Suprapubic skin (tissue), 4 donors: ENCODE results near the gene DIRAS1. TPM values are rescaled to one million over a fixed set of nuclear protein-coding genes. Genes with fewer than 3 reads are reported as not detected.
A peak's percentile ranks its signal among the peaks of the same experiment; 100 is the strongest.

Experiments
- DNase-seq, 2 donors: peaks; one replicate each; pipeline ENCODE4 v3.0.0-alpha.2; 2019; ENCODE audit warnings: low spot score in 2 of 2
- H3K27ac ChIP-seq: fragments of 200-600 bp; sonication (generic); one replicate; pipeline ENCODE4 v1.5.1; 2019
- H3K27me3 ChIP-seq: fragments of 200-600 bp; sonication (generic); one replicate; pipeline ENCODE4 v1.5.1; 2019
- H3K36me3 ChIP-seq: fragments of 200-600 bp; sonication (generic); one replicate; pipeline ENCODE4 v1.5.1; 2019
- H3K4me1 ChIP-seq: fragments of 200-600 bp; sonication (generic); one replicate; pipeline ENCODE4 v1.5.1; 2019
- H3K4me3 ChIP-seq: fragments of 200-600 bp; sonication (generic); one replicate; pipeline ENCODE4 v1.5.1; 2019; ENCODE audit warnings: mild to moderate bottlenecking
- H3K9me3 ChIP-seq: fragments of 200-600 bp; sonication (generic); one replicate; pipeline ENCODE4 v1.5.1; 2019
- EP300 ChIP-seq: sonication (generic); formaldehyde crosslinking; IDR thresholded peaks from one replicate; pipeline ENCODE4 v1.6.1; 2017; ENCODE audit warnings: antibody characterized with exemption
- POLR2A ChIP-seq, 2 donors: fragments of 450-650 bp; IDR thresholded peaks; one replicate each; pipeline ENCODE4 v1.6.1; 2017; ENCODE audit warnings: antibody characterized with exemption in 2 of 2, mild to moderate bottlenecking in 2 of 2, moderate library complexity in 2 of 2
- POLR2AphosphoS5 ChIP-seq, 3 donors: sonication (generic); formaldehyde crosslinking; IDR thresholded peaks; one replicate each; pipeline ENCODE4 v1.6.1; 2017; ENCODE audit warnings: antibody characterized with exemption in 3 of 3
- WGBS: methylation state at CpG from one replicate; pipeline ENCODE4 v1.1.5; 2018; 5-methylcytosine and 5-hydroxymethylcytosine counted together
- total RNA-seq, 4 donors: library from RNA; depleted of rRNA; stranded (reverse); fragments of >200 nt; gene quantifications; one replicate each; pipeline ENCODE4 v1.1.0, GENCODE V29; 2016
- TF ChIP-seq, protein P1 (sequence below), 2 donors: fragments of 200-600 bp in 1 of 2; fragments of 450-650 bp in 1 of 2; sonication (generic) in 1 of 2; IDR thresholded peaks; one replicate each; pipeline ENCODE4 v1.5.1; 2016 to 2019; ENCODE audit warnings: antibody characterized with exemption in 2 of 2, mild to moderate bottlenecking in 1 of 2, moderate library complexity in 1 of 2

The DIRAS1 gene
- total RNA-seq, 4 donors from 2014 or later: 0.68 to 4.5 (median 2.1) TPM

DNA sequence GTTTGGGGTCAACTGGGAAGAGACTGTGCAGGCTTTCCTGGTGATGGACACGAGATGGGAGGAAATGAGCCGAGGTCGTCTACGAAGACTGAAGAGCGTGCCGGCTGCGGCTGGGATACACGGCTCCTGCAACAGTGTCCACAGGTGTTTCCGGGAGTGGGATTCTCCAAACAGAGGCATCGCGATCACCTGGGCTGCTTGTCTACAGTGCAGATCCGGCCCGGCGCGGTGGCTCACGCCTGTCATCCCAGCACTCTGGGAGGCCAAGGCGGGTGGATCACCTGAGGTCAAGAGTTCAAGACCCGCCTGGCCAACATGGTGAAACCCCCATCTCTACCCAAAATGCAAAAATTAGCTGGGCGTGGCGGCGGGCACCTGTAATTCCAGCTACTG, 30.3 kb upstream of the DIRAS1 start:
- WGBS: 92% methylated on average over 20 of the region's 21 CpGs
- Histone ChIP-seq H3K9me3 (no peaks in the 10 kb centered on the region), H3K36me3 (peaks cover 27% of the 10 kb centered on the region), H3K4me1 (peaks cover 3% of the 10 kb centered on the region), H3K4me3 (no peak overlapping the region), H3K27me3 (no peaks in the 10 kb centered on the region), H3K27ac (no peak overlapping the region)
- TF ChIP-seq POLR2AphosphoS5 (IDR thresholded peaks at IDR 0.05) (no peak), EP300 (no peak)
- DNase-seq: no peak

DNA sequence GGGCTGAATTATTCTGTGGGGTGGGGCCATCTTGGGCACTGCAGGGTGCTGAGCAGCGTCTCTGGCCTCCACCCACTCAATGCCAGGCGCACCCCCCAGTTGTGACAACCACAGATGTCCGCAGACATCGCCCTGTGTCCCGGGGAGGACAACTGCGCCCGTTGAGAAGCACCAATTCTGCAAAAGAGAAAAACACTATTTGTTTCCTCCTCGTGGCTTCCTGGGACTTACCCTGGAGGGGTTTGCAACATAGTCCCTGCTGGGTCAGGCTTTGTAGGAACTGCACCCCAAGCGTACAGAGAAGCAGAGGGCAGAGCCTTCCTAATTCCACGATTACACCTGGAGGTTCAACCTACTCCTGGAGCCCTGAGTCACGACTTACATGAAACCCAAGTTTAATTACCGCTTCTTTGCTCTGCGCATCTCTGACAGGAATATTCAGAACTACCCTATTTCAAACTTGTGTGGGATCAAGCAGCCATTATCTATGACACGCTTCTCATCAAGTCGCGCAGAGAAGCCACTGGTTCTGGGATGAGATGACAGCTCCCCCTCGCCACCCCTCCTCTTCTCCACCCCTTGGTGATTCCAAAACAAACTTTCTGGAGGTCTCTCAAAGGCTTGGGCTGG, 29.8 kb upstream of the DIRAS1 start:
- Histone ChIP-seq H3K36me3 (peaks cover 22% of the 10 kb centered on the region), H3K4me1 (peaks cover 3% of the 10 kb centered on the region), H3K27me3 (no peaks in the 10 kb centered on the region), H3K4me3 (no peak overlapping the region), H3K9me3 (no peaks in the 10 kb centered on the region), H3K27ac (no peak overlapping the region)
- no peak for DNase-seq
- WGBS: 74% methylated on average over 12 of the region's 17 CpGs
- TF ChIP-seq POLR2AphosphoS5 (IDR thresholded peaks at IDR 0.05) (no peak), POLR2A (IDR thresholded peaks at IDR 0.05) (no peak), EP300 (no peak)
- TF ChIP-seq, protein P1, sequence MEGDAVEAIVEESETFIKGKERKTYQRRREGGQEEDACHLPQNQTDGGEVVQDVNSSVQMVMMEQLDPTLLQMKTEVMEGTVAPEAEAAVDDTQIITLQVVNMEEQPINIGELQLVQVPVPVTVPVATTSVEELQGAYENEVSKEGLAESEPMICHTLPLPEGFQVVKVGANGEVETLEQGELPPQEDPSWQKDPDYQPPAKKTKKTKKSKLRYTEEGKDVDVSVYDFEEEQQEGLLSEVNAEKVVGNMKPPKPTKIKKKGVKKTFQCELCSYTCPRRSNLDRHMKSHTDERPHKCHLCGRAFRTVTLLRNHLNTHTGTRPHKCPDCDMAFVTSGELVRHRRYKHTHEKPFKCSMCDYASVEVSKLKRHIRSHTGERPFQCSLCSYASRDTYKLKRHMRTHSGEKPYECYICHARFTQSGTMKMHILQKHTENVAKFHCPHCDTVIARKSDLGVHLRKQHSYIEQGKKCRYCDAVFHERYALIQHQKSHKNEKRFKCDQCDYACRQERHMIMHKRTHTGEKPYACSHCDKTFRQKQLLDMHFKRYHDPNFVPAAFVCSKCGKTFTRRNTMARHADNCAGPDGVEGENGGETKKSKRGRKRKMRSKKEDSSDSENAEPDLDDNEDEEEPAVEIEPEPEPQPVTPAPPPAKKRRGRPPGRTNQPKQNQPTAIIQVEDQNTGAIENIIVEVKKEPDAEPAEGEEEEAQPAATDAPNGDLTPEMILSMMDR (IDR thresholded peaks at IDR 0.05): no peak

GRCh38 chr19:2747349-2747748, 26.2 kb upstream of the DIRAS1 start:
- Histone ChIP-seq H3K9me3 (no peaks in the 10 kb centered on the region), H3K27ac (no peak overlapping the region), H3K36me3 (no peaks in the 10 kb centered on the region), H3K4me1 (peaks cover 3% of the 10 kb centered on the region), H3K4me3 (no peak overlapping the region), H3K27me3 (no peaks in the 10 kb centered on the region)
- no peak for DNase-seq
- TF ChIP-seq POLR2A (IDR thresholded peaks at IDR 0.05) (no peak), EP300 (no peak), POLR2AphosphoS5 (IDR thresholded peaks at IDR 0.05) (no peak)
- TF ChIP-seq, protein P1 (IDR thresholded peaks at IDR 0.05): no peak
- WGBS: 84% methylated on average over 7 of the region's 7 CpGs

DNA sequence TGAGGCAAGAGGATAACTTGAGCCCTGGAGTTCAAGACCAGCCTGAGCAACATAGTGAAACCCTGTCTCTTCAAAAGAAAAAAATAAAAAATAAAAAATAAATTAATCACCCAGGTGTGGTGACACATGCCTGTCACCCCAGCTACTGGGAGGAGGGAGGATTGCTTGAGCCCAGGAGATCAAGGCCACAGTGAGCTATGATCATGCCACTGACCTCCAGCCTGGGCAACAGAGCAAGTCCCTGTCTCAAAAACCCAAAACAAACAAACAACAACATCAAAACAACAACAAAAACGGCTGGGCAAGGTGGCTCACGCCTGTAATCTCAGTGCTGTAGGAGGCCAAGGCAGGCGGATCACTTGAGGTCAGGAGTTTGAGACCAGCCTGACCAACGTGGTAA, 22.9 kb upstream of the DIRAS1 start:
- Histone ChIP-seq H3K36me3 (no peaks in the 10 kb centered on the region), H3K4me1 (peaks cover 8% of the 10 kb centered on the region), H3K4me3 (no peak overlapping the region), H3K27ac (no peak overlapping the region), H3K27me3 (peaks cover 9% of the 10 kb centered on the region), H3K9me3 (no peaks in the 10 kb centered on the region)
- no peak for TF ChIP-seq POLR2AphosphoS5 (IDR thresholded peaks at IDR 0.05)
- TF ChIP-seq POLR2A (IDR thresholded peaks at IDR 0.05): no peak
- TF ChIP-seq EP300: no peak
- TF ChIP-seq, protein P1 (IDR thresholded peaks at IDR 0.05): no peak
- DNase-seq: no peak
- 52% methylated on average over 4 of the region's 4 CpGs for WGBS

- WGBS: 82% methylated on average over 8 of the region's 8 CpGs
- H3K27ac ChIP-seq: no peak overlapping the region
- no peak for TF ChIP-seq POLR2A (IDR thresholded peaks at IDR 0.05)
- TF ChIP-seq, protein P1 (IDR thresholded peaks at IDR 0.05): no peak
- no peak for TF ChIP-seq EP300
- TF ChIP-seq POLR2AphosphoS5 (IDR thresholded peaks at IDR 0.05): no peak
- peaks cover 14% of the 10 kb centered on the region for H3K4me1 ChIP-seq
- H3K9me3 ChIP-seq: no peaks in the 10 kb centered on the region
- no peak for DNase-seq
- H3K27me3 ChIP-seq: peaks cover 9% of the 10 kb centered on the region
- no peak overlapping the region for H3K4me3 ChIP-seq
- no peaks in the 10 kb centered on the region for H3K36me3 ChIP-seq
Measured at GRCh38 chr19:2743099-2743498, 21.9 kb upstream of the DIRAS1 start.

DNA sequence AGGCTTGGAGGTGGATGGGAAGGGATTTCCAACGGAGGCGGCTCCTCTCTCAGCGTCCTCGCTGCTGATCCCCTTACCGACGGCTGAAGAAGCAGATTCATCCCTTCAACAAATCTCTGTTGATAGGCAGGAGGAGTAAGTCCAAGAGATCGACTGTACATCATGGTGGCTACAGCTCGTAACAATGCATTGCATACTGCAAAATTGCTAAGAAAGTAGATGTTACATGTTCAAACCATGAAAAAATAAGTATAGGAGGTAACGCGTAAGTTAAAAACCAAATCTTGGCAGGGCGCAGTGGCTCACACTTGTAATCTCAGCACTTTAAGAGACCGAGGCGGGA, 19.1 kb upstream of the DIRAS1 start:
- WGBS: 44% methylated on average over 13 of the region's 13 CpGs
- no peaks in the 10 kb centered on the region for H3K9me3 ChIP-seq
- H3K27me3 ChIP-seq: peaks cover 9% of the 10 kb centered on the region
- peak overlapping the region; percentile 100 for H3K4me3 ChIP-seq
- H3K27ac ChIP-seq: no peak overlapping the region
- DNase-seq: no peak
- peaks cover 14% of the 10 kb centered on the region for H3K4me1 ChIP-seq
- TF ChIP-seq, protein P1 (IDR thresholded peaks at IDR 0.05): no peak
- no peak for TF ChIP-seq POLR2AphosphoS5 (IDR thresholded peaks at IDR 0.05)
- TF ChIP-seq POLR2A (IDR thresholded peaks at IDR 0.05): no peak
- TF ChIP-seq EP300: no peak
- H3K36me3 ChIP-seq: peaks cover 17% of the 10 kb centered on the region
